Measurements from ENCODE around the gene BPTF. TPM values are rescaled to one million over a fixed set of nuclear protein-coding genes. Genes with fewer than 3 reads are reported as not detected.

Gene BPTF
- total and polyA plus RNA-seq, 2 of the 13 experiments (the other 11 are each of a cell fraction or from before 2014, with no cell fraction given): 43.5 to 66.1 TPM

- TF ChIP-seq ESRRA (CRISPR knock-in tag; IDR thresholded peaks at IDR 0.05; ENCODE audit: low read depth) (peak; percentile 30; the same call in 1 of the 2 replicates), ZNF362 (CRISPR knock-in tag; IDR thresholded peaks at IDR 0.05; ENCODE audit: borderline replicate concordance) (peak; percentile 90), HNF4A (CRISPR knock-in tag; IDR thresholded peaks at IDR 0.05) (0 out of 2 replicates have a peak, but pooled peaks have one; percentile 18), ZNF724P (CRISPR knock-in tag; IDR thresholded peaks at IDR 0.05; ENCODE audit: borderline replicate concordance) (no peak), GATAD1 (CRISPR knock-in tag; IDR thresholded peaks at IDR 0.05) (0 out of 2 replicates have a peak, but pooled peaks have one; percentile 14), MIXL1 (CRISPR knock-in tag; IDR thresholded peaks at IDR 0.05) (no peak; the same call in 1 of the 2 replicates), ZBTB34 (CRISPR knock-in tag; IDR thresholded peaks at IDR 0.05) (no peak), RBM39 (IDR thresholded peaks at IDR 0.05; ENCODE audit: low read depth, low read length, poor library complexity, severe bottlenecking) (peak; percentile 70), ZEB1 (IDR thresholded peaks at IDR 0.05; ENCODE audit: insufficient replicate concordance, low read depth) (no peak), GABPB1 (CRISPR knock-in tag; IDR thresholded peaks at IDR 0.05) (peak; percentile 48; the same call in 1 of the 2 replicates), HDAC6 (IDR thresholded peaks at IDR 0.05; ENCODE audit: low read depth, low read length) (no peak), TBX2 (CRISPR knock-in tag; IDR thresholded peaks at IDR 0.05; ENCODE audit: borderline replicate concordance) (peak; percentile 23; the same call in 1 of the 2 replicates), RXRA (CRISPR knock-in tag; IDR thresholded peaks at IDR 0.05) (peak; percentile 52), ZBTB26 (CRISPR knock-in tag; IDR thresholded peaks at IDR 0.05; ENCODE audit: borderline replicate concordance) (no peak), ZNF567 (CRISPR knock-in tag; IDR thresholded peaks at IDR 0.05; ENCODE audit: borderline replicate concordance) (0 out of 2 replicates have a peak, but pooled peaks have one; percentile 46), PATZ1 (CRISPR knock-in tag; IDR thresholded peaks at IDR 0.05) (peak; percentile 88), ONECUT2 (CRISPR knock-in tag; IDR thresholded peaks at IDR 0.05) (peak; percentile 29; the same call in 1 of the 2 replicates), AGO1 (IDR thresholded peaks at IDR 0.05; ENCODE audit: low read depth, low read length, poor library complexity, severe bottlenecking) (peak; percentile 38)
- TF ChIP-seq, protein P1, sequence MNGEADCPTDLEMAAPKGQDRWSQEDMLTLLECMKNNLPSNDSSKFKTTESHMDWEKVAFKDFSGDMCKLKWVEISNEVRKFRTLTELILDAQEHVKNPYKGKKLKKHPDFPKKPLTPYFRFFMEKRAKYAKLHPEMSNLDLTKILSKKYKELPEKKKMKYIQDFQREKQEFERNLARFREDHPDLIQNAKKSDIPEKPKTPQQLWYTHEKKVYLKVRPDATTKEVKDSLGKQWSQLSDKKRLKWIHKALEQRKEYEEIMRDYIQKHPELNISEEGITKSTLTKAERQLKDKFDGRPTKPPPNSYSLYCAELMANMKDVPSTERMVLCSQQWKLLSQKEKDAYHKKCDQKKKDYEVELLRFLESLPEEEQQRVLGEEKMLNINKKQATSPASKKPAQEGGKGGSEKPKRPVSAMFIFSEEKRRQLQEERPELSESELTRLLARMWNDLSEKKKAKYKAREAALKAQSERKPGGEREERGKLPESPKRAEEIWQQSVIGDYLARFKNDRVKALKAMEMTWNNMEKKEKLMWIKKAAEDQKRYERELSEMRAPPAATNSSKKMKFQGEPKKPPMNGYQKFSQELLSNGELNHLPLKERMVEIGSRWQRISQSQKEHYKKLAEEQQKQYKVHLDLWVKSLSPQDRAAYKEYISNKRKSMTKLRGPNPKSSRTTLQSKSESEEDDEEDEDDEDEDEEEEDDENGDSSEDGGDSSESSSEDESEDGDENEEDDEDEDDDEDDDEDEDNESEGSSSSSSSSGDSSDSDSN (CRISPR knock-in tag; IDR thresholded peaks at IDR 0.05): peak; percentile 35; the same call in 1 of the 2 replicates
- TF ChIP-seq, protein P2, sequence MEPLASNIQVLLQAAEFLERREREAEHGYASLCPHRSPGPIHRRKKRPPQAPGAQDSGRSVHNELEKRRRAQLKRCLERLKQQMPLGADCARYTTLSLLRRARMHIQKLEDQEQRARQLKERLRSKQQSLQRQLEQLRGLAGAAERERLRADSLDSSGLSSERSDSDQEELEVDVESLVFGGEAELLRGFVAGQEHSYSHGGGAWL (CRISPR knock-in tag; IDR thresholded peaks at IDR 0.05): 0 out of 2 replicates have a peak, but pooled peaks have one; percentile 28
Observed at GRCh38 chr17:67779098-67779672, 46.1 kb upstream of the BPTF start (continued).

Data from HepG2 (cell line).